Naive thymus-derived CD4-positive, alpha-beta T cell (primary cell): Measurements from ENCODE around the gene GPR32. TPM values are rescaled to one million over a fixed set of nuclear protein-coding genes. Genes with fewer than 3 reads are reported as not detected.
"Not testable (repeated sequence)": the region's sequence is repeated elsewhere in the genome, so short reads cannot be mapped to it uniquely, and the experiment has no call there.

Experiments used
- ATAC-seq: fragments of 150-1000 bp; cut with Tn5 transposase; 2 replicates; pipeline ENCODE4 v1.10.0; 2021; ENCODE audit warnings: mild to moderate bottlenecking, moderate library complexity
- CTCF ChIA-PET: fragments of 350-600 bp; sonication (Branson Sonifier 250); formaldehyde crosslinking; loops from one replicate; lab custom pipeline; 2021; ENCODE audit warnings: antibody characterized with exemption; lab: Charles Lee
- POLR2A ChIA-PET: fragments of 350-600 bp; sonication (Branson Sonifier 250); formaldehyde crosslinking; loops from one replicate; lab custom pipeline; 2021; ENCODE audit warnings: antibody characterized with exemption, inconsistent platforms; lab: Charles Lee
- DNase-seq, 9 donors: peaks; one replicate each; pipeline versions ENCODE4 v3.0.0 to v3.0.0-alpha.2; 2020 to 2022; ENCODE audit warnings: mixed read lengths in 1 of 9
- H3K27ac ChIP-seq: one replicate; pipeline ENCODE4 v1.7.0; 2013; ENCODE audit warnings: mild to moderate bottlenecking, low read depth, low read length, moderate library complexity
- H3K27me3 ChIP-seq, 2 donors: one replicate each; pipeline ENCODE4 v1.7.0; 2013; ENCODE audit warnings: low read length in 2 of 2, mild to moderate bottlenecking in 2 of 2, moderate library complexity in 2 of 2; ENCODE audit not compliant: control insufficient read depth in 2 of 2, insufficient read depth in 2 of 2
- H3K36me3 ChIP-seq, 3 experiments: 1 replicate in 2 of 3; 2 replicates in 1 of 3; pipeline ENCODE4 v1.7.0; 2013; ENCODE audit warnings: low read length in 3 of 3, mild to moderate bottlenecking in 3 of 3, moderate library complexity in 1 of 3; ENCODE audit not compliant: insufficient read depth in 3 of 3, control insufficient read depth in 2 of 3
- H3K4me1 ChIP-seq, 2 donors: one replicate each; pipeline ENCODE4 v1.7.0; 2013; ENCODE audit warnings: low read length in 2 of 2, mild to moderate bottlenecking in 2 of 2, moderate library complexity in 1 of 2; ENCODE audit not compliant: control insufficient read depth in 2 of 2, insufficient read depth in 2 of 2
- H3K4me3 ChIP-seq: 2 replicates; pipeline ENCODE4 v1.7.0; 2013; ENCODE audit warnings: mild to moderate bottlenecking, low read length
- H3K9me3 ChIP-seq, 3 experiments: 1 replicate in 2 of 3; 2 replicates in 1 of 3; pipeline ENCODE4 v1.7.0; 2013; ENCODE audit warnings: low read length in 3 of 3; ENCODE audit not compliant: control insufficient read depth in 2 of 3
- H3K27ac Mint-ChIP-seq, 9 donors: one replicate each; pipeline ENCODE4 v1.8.0; 2020 to 2022; ENCODE audit warnings: mixed read lengths in 9 of 9, mild to moderate bottlenecking in 8 of 9, moderate library complexity in 5 of 9, inconsistent platforms in 2 of 9
- H3K27me3 Mint-ChIP-seq, 5 donors: one replicate each; pipeline ENCODE4 v1.8.0; 2021 to 2022; ENCODE audit warnings: mixed read lengths in 5 of 5, mild to moderate bottlenecking in 1 of 5
- H3K36me3 Mint-ChIP-seq, 5 donors: one replicate each; pipeline ENCODE4 v1.8.0; 2020 to 2022; ENCODE audit warnings: mixed read lengths in 5 of 5, mild to moderate bottlenecking in 3 of 5, inconsistent platforms in 1 of 5
- H3K4me1 Mint-ChIP-seq, 7 donors: one replicate each; pipeline ENCODE4 v1.8.0; 2020 to 2022; ENCODE audit warnings: mixed read lengths in 7 of 7, mild to moderate bottlenecking in 3 of 7, inconsistent platforms in 1 of 7
- H3K4me3 Mint-ChIP-seq, 10 donors: one replicate each; pipeline ENCODE4 v1.8.0; 2020 to 2022; ENCODE audit warnings: mild to moderate bottlenecking in 10 of 10, mixed read lengths in 10 of 10, moderate library complexity in 6 of 10, inconsistent platforms in 2 of 10
- H3K9me3 Mint-ChIP-seq, 11 donors: one replicate each; pipeline ENCODE4 v1.8.0; 2020 to 2022; ENCODE audit warnings: mixed read lengths in 11 of 11, mild to moderate bottlenecking in 4 of 11, inconsistent platforms in 1 of 11, moderate library complexity in 1 of 11
- intact Hi-C, 2 donors: fragments of 100-400 bp; cut with micrococcal nuclease; formaldehyde crosslinking; loops; one replicate each; pipeline ENCODE4 v1.15.1; 2023
- polyA plus RNA-seq, 2 donors: library from polyadenylated mRNA; unstranded; fragments of 300-500 nt; fragmentation: Illumina TruSeq; gene quantifications; one replicate each; pipeline ENCODE4 v1.2.3, GENCODE V29; 2021
- total RNA-seq, 6 experiments: library from RNA in 5 of 6; stranded (reverse) in 5 of 6; gene quantifications; 1 replicate in 5 of 6; 2 replicates in 1 of 6; pipeline ENCODE4 v1.2.3 and lab custom pipeline; 2021 to 2026

The GPR32 gene
- total and polyA plus RNA-seq, 7 experiments from 2014 or later: not detected

DNA sequence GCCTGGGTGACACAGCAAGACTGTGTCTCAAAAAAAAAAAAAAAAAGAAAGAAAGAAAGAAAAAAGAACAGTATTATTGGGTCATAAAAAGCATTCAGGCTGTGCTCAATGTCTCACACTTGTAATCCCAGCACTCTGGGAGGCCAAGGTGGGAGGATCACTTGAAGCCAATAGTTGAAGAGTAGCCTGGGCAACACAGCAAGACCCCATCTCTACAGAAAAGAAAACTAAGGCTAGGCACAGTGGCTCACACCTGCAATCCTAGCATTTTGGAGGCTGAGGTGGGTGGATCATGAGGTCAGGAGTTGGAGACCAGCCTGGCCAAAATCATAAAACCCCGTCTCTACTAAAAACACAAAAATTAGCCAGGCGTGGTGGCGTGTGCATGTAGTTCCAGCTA lies 12.6 kb upstream of the GPR32 start:
- H3K27me3 ChIP-seq, H3K9me3 Mint-ChIP-seq, POLR2A ChIA-PET, H3K36me3 Mint-ChIP-seq, H3K27ac Mint-ChIP-seq, CTCF ChIA-PET, DNase-seq, H3K9me3 ChIP-seq, intact Hi-C loops, H3K4me1 ChIP-seq, H3K4me3 ChIP-seq, H3K27ac ChIP-seq, ATAC-seq, H3K4me1 Mint-ChIP-seq, H3K36me3 ChIP-seq, H3K4me3 Mint-ChIP-seq: not testable (repeated sequence)
- H3K27me3 Mint-ChIP-seq: peaks cover 0 to 29% (median 22%) of the 10 kb centered on the region in 5 donors

DNA sequence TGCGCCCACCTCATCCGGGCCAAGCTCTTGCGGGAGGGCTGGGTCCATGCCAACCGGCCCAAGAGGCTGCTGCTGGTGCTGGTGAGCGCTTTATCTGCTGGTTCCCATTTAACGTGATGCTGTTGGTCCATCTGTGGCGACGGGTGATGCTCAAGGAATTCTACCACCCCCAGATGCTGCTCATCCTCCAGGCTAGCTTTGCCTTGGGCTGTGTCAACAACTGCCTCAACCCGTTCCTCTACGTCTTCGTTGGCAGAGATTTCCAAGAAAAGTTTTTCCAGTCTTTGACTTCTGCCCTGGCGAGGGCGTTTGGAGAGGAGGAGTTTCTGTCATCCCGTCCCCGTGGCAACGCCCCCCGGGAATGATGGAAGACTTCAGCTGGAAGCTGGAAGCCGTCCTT lies 11.2 kb upstream of the GPR32 start:
- DNase-seq, H3K36me3 Mint-ChIP-seq, H3K9me3 Mint-ChIP-seq, H3K4me3 ChIP-seq, H3K27ac Mint-ChIP-seq, POLR2A ChIA-PET, intact Hi-C loops, H3K27me3 ChIP-seq, H3K4me1 ChIP-seq, H3K4me3 Mint-ChIP-seq, ATAC-seq, H3K27ac ChIP-seq, H3K4me1 Mint-ChIP-seq, H3K9me3 ChIP-seq, CTCF ChIA-PET, H3K36me3 ChIP-seq: not testable (repeated sequence)
- peaks cover 0 to 22% (median 17%) of the 10 kb centered on the region in 5 donors for H3K27me3 Mint-ChIP-seq

DNA sequence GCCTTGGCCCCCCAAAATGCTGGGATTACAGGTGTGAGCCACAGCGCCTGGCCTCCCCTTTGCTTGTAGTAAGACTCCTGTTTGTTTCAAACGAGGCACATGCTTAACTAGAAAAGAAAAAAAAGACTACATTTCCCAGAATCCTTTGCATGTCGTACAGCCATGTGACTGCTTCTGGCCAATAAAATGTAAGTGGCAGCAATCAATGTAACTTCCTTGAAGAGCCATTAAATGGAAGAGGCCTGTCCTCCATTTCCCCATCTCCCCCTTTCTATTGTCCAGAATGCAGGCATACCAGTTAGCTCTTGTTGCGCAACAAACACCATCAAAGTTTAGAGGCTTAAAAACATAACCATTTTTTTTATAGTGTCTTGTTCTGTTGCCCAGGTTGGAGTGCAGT lies 10.4 kb upstream of the GPR32 start:
- Mint-ChIP-seq H3K4me3 (no peak overlapping the region), H3K27ac (no peak overlapping the region), H3K36me3 (no peaks in the 10 kb centered on the region), H3K9me3 (peaks cover 0 to 6% (median 0%) of the 10 kb centered on the region in 11 donors), H3K27me3 (peaks cover 0 to 24% (median 17%) of the 10 kb centered on the region in 5 donors), H3K4me1 (peaks cover 0 to 2% (median 0%) of the 10 kb centered on the region in 7 donors)
- Histone ChIP-seq H3K27me3 (no peaks in the 10 kb centered on the region), H3K9me3 (no peaks in the 10 kb centered on the region), H3K36me3 (no peaks in the 10 kb centered on the region), H3K4me3 (no peak overlapping the region), H3K27ac (no peak overlapping the region), H3K4me1 (no peaks in the 10 kb centered on the region)
- ATAC-seq (no peak), DNase-seq (no peak)
- POLR2A ChIA-PET: no interaction called here
- CTCF ChIA-PET: no interaction called here
- intact Hi-C loops: no loop called here

DNA sequence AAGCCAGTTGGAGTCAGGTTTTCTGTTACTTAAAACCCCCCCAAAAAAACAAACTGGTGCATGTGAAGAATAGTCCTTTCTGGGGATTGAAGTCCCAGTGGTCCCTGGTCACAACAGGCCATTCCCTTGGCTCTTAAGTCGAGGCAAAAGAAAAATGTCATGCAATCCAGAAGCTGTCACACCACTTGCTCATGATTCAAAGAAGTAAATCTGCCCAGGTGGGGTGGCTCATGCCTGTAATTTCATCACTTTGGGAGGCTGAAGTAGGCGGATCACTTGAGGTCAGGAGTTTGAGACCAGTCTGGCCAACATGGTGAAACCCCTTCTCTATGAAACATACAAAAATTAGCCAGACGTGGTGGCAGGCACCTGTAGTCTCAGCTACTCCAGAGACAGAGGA lies 8.8 kb upstream of the GPR32 start:
- H3K9me3 Mint-ChIP-seq, H3K27me3 ChIP-seq, H3K4me3 Mint-ChIP-seq, H3K36me3 ChIP-seq, ATAC-seq, DNase-seq, H3K27ac ChIP-seq, H3K4me1 Mint-ChIP-seq, intact Hi-C loops, H3K4me1 ChIP-seq, CTCF ChIA-PET, POLR2A ChIA-PET, H3K9me3 ChIP-seq, H3K36me3 Mint-ChIP-seq, H3K27ac Mint-ChIP-seq, H3K4me3 ChIP-seq: not testable (repeated sequence)
- H3K27me3 Mint-ChIP-seq: peaks cover 0 to 28% (median 18%) of the 10 kb centered on the region in 5 donors

DNA sequence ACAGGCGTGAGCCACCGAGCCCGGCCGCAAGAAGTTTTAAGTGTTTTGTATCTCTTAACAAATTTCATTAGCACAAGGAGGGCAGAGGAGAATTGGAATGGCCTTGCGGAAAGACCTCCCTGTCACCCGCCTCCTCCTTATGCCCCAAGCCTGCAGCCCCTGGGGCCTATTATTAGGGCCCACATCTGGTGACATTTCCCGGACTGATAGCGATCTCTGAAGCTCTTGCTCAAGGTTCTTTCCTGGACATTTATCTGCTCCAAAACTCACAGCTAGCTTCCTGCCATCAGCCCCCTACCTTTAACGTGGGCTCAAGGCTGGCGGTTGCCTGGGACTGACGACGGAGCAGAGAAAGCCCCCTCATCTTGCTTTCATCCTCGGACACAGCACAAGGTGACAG lies 6.7 kb upstream of the GPR32 start:
- intact Hi-C loops, ATAC-seq, H3K4me1 ChIP-seq, H3K27ac Mint-ChIP-seq, H3K4me3 Mint-ChIP-seq, H3K9me3 Mint-ChIP-seq, H3K4me1 Mint-ChIP-seq, H3K36me3 Mint-ChIP-seq, H3K4me3 ChIP-seq, POLR2A ChIA-PET, H3K27me3 ChIP-seq, H3K9me3 ChIP-seq, H3K36me3 ChIP-seq, DNase-seq, CTCF ChIA-PET, H3K27ac ChIP-seq: not testable (repeated sequence)
- H3K27me3 Mint-ChIP-seq: peaks cover 2 to 29% (median 17%) of the 10 kb centered on the region in 5 donors

DNA sequence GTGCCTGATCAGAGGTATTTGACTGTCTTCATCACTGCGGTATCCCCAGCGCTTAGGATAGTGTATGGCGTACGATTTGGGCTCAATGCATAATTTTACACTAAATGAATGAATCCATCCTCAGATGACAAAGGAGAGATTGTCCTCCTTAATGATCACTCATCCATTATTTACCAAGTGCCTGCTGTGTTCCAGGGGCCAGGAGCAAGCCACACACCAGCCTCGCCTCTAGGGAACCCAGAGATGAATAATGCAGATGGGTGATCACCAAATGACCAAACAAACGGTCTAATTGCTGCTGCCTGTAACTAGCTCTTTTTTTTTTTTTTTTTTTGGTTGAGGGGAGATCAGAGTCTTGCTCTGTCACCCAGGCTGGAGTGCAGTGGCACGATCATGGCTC lies 5.9 kb upstream of the GPR32 start:
- Mint-ChIP-seq H3K36me3 (no peaks in the 10 kb centered on the region), H3K27ac (no peak overlapping the region), H3K4me3 (no peak overlapping the region), H3K27me3 (peaks cover 2 to 26% (median 17%) of the 10 kb centered on the region in 5 donors), H3K4me1 (peaks cover 0 to 4% (median 0%) of the 10 kb centered on the region in 7 donors), H3K9me3 (peaks cover 0 to 6% (median 0%) of the 10 kb centered on the region in 11 donors)
- POLR2A ChIA-PET: no interaction called here
- intact Hi-C loops: no loop called here
- H3K27me3 ChIP-seq: no peaks in the 10 kb centered on the region
- no peak overlapping the region for H3K4me3 ChIP-seq
- no peak overlapping the region for H3K27ac ChIP-seq
- H3K36me3 ChIP-seq: no peaks in the 10 kb centered on the region
- DNase-seq (no peak), ATAC-seq (no peak)
- no peaks in the 10 kb centered on the region for H3K9me3 ChIP-seq
- no peaks in the 10 kb centered on the region for H3K4me1 ChIP-seq
- CTCF ChIA-PET: no interaction called here

DNA sequence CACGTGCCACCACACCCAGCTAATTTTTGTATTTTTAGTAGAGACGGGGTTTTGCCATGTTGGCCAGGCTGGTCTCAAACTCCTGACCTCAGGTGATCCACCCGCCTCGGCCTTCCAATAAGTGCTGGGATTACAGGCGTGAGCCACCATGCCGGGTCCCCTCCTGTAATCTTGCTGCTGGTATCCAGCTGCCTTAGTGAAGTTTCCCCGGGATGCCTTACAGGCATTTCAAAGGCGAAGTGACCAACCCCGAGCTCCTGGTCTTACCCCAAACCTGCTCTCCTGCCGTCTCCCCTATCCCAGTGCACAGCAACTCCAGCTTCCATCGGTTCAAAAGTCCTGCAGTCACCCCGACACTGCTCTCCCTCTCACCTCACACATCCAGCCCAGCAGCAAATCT lies 3.5 kb upstream of the GPR32 start:
- intact Hi-C loops, H3K9me3 Mint-ChIP-seq, H3K36me3 ChIP-seq, H3K36me3 Mint-ChIP-seq, H3K4me1 Mint-ChIP-seq, H3K27ac ChIP-seq, H3K4me3 ChIP-seq, H3K4me3 Mint-ChIP-seq, H3K9me3 ChIP-seq, CTCF ChIA-PET, H3K27me3 ChIP-seq, H3K27ac Mint-ChIP-seq, DNase-seq, POLR2A ChIA-PET, ATAC-seq, H3K4me1 ChIP-seq: not testable (repeated sequence)
- peaks cover 2 to 33% (median 19%) of the 10 kb centered on the region in 5 donors for H3K27me3 Mint-ChIP-seq
